Prostate gland (tissue), 2 donors: ENCODE data around the gene PPP1R37. TPM values are rescaled to one million over a fixed set of nuclear protein-coding genes. Genes with fewer than 3 reads are reported as not detected.

Experiments
- DNase-seq: peaks from one replicate; pipeline ENCODE4 v3.0.0-alpha.2; 2019; ENCODE audit warnings: low spot score
- H3K27ac ChIP-seq, 2 donors: fragments of 200-600 bp; sonication (generic); 2 replicates each; pipeline ENCODE4 v1.5.1; 2017 to 2019
- H3K27me3 ChIP-seq: fragments of 200-600 bp; sonication (generic); replicated peaks from 2 replicates; pipeline ENCODE4 v1.5.1; 2019; ENCODE audit not compliant: insufficient read depth
- H3K36me3 ChIP-seq, 2 donors: fragments of 200-600 bp; sonication (generic); 1 replicate in 1 of 2; 2 replicates in 1 of 2; pipeline versions ENCODE4 v1.5.1 to v1.8.1; 2017 to 2019
- H3K4me1 ChIP-seq: fragments of 200-600 bp; sonication (generic); replicated peaks from 2 replicates; pipeline ENCODE4 v1.5.1; 2019
- H3K4me3 ChIP-seq, 2 donors: fragments of 200-600 bp; sonication (generic); 2 replicates each; pipeline ENCODE4 v1.5.1; 2017 to 2019
- H3K9me3 ChIP-seq: fragments of 200-600 bp; sonication (generic); 2 replicates; pipeline ENCODE4 v1.5.1; 2017
- POLR2A ChIP-seq: fragments of 450-650 bp; IDR thresholded peaks from one replicate; pipeline ENCODE4 v1.6.1; 2016; ENCODE audit warnings: antibody characterized with exemption, mild to moderate bottlenecking
- POLR2AphosphoS5 ChIP-seq: sonication (generic); formaldehyde crosslinking; IDR thresholded peaks from one replicate; pipeline ENCODE4 v1.6.1; 2017; ENCODE audit warnings: antibody characterized with exemption
- WGBS: methylation state at CpG from one replicate; pipeline ENCODE4 v1.1.5; 2018; 5-methylcytosine and 5-hydroxymethylcytosine counted together
- intact Hi-C: fragments of 100-400 bp; cut with DNase I; formaldehyde crosslinking; loops from one replicate; pipeline ENCODE4 v1.14.2; 2022
- total RNA-seq, 2 donors: library from RNA; depleted of rRNA; stranded (reverse); fragments of >200 nt; gene quantifications; one replicate each; pipeline ENCODE4 v1.1.0, GENCODE V29; 2016
- TF ChIP-seq, protein P1 (sequence below), 4 experiments: fragments of 200-600 bp in 2 of 4; fragments of 450-650 bp in 2 of 4; sonication (generic) in 2 of 4; IDR thresholded peaks; 1 replicate in 3 of 4; 2 replicates in 1 of 4; pipeline ENCODE4 v1.5.1; 2016 to 2019; ENCODE audit warnings: antibody characterized with exemption in 4 of 4, mild to moderate bottlenecking in 2 of 4, moderate library complexity in 2 of 4

PPP1R37 gene, protein sequence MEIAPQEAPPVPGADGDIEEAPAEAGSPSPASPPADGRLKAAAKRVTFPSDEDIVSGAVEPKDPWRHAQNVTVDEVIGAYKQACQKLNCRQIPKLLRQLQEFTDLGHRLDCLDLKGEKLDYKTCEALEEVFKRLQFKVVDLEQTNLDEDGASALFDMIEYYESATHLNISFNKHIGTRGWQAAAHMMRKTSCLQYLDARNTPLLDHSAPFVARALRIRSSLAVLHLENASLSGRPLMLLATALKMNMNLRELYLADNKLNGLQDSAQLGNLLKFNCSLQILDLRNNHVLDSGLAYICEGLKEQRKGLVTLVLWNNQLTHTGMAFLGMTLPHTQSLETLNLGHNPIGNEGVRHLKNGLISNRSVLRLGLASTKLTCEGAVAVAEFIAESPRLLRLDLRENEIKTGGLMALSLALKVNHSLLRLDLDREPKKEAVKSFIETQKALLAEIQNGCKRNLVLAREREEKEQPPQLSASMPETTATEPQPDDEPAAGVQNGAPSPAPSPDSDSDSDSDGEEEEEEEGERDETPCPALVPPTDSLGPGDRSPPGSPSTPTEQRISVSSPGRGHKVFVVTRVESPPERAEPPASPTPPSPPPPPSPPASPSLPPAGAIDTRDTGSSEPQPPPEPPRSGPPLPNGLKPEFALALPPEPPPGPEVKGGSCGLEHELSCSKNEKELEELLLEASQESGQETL
- total RNA-seq: 10 to 100 TPM; 50.1 to 90.3 TPM

DNA sequence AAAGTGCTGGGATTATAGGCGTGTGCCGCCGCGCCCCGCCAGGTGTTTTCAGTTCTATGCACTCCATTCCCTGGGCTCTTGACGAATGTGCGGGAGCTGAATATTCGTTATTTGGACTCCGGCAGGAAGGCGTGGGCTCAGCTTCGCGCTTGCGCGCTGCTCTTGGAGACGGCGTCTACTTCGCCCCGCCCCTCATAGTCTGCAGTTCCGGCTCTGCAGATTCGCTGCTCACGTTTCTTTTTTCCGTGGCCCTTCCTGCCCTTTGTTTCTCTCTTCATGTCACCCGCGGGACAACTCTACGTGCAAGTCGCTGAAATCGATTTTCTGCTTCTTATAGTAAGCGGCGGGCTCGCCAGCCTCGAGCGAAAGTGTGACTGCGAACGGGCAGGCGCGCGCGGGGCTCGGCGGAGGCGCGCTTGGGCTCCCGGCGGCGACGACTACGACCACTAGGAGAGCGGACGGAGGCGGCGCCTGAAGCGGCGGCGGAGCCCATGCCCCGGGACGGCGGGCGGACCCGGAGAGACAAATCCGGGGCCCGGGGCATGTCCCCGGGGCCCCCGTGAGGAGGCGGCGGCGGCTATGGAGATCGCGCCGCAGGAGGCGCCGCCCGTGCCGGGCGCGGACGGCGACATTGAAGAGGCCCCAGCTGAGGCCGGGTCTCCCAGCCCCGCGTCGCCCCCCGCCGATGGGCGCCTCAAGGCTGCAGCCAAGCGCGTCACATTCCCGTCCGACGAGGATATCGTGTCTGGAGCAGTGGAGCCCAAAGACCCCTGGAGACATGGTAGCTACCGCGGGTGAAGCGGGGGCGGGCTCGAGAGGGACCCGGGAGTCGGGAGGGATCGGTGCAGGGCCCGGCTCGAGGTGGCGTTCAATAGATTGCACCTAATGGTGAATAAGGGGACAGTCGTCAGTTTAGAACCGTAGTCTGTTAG lies at the start of gene PPP1R37:
Gene PPP1R37, plus strand, starts transcription at position 433 of the 932 bp plus-strand sequence. Its CDS starts 147 bp downstream, at position 580.
- peak within 1 kb of the TSS; percentile 83 to 88 for H3K27ac ChIP-seq
- peaks cover 22% of the 10 kb centered on the region for H3K4me1 ChIP-seq
- peak; percentile 92 for DNase-seq
- no peaks in the 10 kb centered on the region for H3K27me3 ChIP-seq
- WGBS: under 1% methylated on average over 99 of the region's 103 CpGs
- intact Hi-C loops: no loop called here
- TF ChIP-seq POLR2AphosphoS5 (peak; percentile 95), POLR2A (peak; percentile 50)
- TF ChIP-seq, protein P1, sequence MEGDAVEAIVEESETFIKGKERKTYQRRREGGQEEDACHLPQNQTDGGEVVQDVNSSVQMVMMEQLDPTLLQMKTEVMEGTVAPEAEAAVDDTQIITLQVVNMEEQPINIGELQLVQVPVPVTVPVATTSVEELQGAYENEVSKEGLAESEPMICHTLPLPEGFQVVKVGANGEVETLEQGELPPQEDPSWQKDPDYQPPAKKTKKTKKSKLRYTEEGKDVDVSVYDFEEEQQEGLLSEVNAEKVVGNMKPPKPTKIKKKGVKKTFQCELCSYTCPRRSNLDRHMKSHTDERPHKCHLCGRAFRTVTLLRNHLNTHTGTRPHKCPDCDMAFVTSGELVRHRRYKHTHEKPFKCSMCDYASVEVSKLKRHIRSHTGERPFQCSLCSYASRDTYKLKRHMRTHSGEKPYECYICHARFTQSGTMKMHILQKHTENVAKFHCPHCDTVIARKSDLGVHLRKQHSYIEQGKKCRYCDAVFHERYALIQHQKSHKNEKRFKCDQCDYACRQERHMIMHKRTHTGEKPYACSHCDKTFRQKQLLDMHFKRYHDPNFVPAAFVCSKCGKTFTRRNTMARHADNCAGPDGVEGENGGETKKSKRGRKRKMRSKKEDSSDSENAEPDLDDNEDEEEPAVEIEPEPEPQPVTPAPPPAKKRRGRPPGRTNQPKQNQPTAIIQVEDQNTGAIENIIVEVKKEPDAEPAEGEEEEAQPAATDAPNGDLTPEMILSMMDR (IDR thresholded peaks at IDR 0.05): peak in 3 of 4 experiments; percentile 12 to 61 (median 60)
- H3K36me3 ChIP-seq: no peaks in the 10 kb centered on the region
- peak within 1 kb of the TSS; percentile 84 to 99 for H3K4me3 ChIP-seq
- no peaks in the 10 kb centered on the region for H3K9me3 ChIP-seq

DNA sequence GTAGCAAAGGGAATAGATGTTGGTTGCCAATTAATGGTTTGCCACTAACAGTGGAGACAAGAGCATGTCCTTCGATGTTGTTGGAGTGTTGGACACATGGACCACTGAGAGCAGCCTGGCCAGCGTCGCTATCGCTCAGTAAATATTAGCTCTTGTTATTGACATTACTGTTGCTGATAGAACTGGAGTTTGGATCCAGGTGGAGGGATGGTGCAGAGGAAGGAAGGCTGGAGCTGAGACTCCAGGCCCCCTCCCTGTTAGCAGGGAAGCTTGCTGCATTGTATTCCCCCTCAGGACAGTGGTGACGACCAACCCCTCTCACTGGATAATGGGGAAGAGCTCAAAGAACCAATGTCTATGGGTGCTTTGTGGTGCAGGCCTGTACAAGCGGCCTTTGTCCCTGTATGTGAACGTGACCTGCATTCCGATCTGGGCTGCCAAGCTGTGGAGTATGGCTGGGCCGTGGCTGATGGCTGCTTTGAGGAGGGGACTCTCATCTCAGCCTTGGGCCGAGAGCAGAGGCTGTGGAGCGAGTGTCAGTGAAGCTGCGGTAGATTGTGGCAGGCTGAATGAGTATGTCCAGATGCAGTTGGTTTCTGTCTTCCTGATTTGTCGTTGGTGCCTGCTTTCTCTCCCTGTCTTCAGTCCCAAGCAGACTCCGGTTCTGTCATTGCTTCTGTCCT lies 47.2 kb upstream of the PPP1R37 start:
- no peak for TF ChIP-seq POLR2A
- TF ChIP-seq, protein P1 (IDR thresholded peaks at IDR 0.05): no peak
- TF ChIP-seq POLR2AphosphoS5: peak; percentile 34
- Histone ChIP-seq H3K27ac (no peak overlapping the region), H3K9me3 (no peaks in the 10 kb centered on the region), H3K27me3 (no peaks in the 10 kb centered on the region), H3K36me3 (no peaks in the 10 kb centered on the region), H3K4me1 (peaks cover 9% of the 10 kb centered on the region), H3K4me3 (no peak overlapping the region)
- intact Hi-C loops: no loop called here
- 62% methylated on average over 14 of the region's 14 CpGs for WGBS
- no peak for DNase-seq

DNA sequence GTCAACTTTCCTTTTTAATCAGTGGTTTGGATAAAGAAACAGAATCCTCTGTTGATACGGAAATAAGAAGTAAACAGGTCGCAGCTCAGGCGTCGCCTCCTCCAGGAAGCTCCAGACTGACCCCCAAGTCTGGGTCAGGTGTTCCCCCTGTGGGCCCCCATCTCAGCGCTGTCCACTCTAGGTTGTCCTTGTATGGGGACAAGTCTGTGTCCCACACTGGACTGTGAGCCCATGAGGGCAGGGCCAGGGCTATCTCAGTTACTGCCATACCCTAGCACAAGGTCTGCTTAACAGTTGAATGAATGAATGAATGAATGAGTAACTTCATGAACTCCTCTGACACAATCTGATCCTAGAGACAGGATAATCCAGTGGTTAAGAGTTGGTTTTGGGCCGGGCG lies 46.6 kb upstream of the PPP1R37 start:
- Histone ChIP-seq H3K9me3 (no peaks in the 10 kb centered on the region), H3K36me3 (no peaks in the 10 kb centered on the region), H3K4me3 (no peak overlapping the region), H3K4me1 (peaks cover 5% of the 10 kb centered on the region), H3K27me3 (no peaks in the 10 kb centered on the region), H3K27ac (no peak overlapping the region)
- WGBS: 91% methylated on average over 7 of the region's 7 CpGs
- DNase-seq: no peak
- intact Hi-C loops: no loop called here
- TF ChIP-seq, protein P1 (IDR thresholded peaks at IDR 0.05): no peak
- no peak for TF ChIP-seq POLR2A
- no peak for TF ChIP-seq POLR2AphosphoS5

DNA sequence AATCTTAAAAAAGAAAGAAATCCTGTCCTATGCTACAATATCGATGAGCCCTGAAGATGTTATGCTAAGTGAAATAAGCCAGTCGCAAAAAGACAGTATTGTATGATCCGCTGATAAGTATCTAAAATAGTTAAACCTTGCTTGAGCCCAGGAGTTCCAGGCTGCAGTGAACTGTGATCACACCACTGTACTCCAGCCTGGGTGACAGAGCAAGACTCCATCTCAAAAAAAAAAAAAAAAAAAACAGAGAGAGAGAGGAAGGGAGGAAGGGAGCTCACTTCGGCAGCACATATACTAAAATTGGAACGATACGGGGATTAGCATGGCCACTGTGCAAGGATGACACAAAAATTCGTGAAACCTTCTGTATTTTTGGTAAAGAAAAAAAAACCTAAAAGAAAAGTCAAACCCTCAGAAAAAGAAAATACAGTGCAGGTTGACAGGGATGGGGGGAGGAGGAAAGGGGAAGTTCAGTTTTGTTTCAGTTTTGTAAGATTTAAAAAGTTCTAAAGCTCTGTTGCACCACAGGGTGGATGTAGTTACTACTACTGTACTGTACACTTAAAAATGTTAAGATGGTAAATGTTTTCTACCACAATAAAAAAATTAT lies 45.7 kb upstream of the PPP1R37 start:
- no peaks in the 10 kb centered on the region for H3K9me3 ChIP-seq
- 77% methylated on average over 7 of the region's 7 CpGs for WGBS
- TF ChIP-seq, protein P1 (IDR thresholded peaks at IDR 0.05): no peak
- TF ChIP-seq POLR2AphosphoS5: no peak
- no peak for TF ChIP-seq POLR2A

More for the DNA sequence above, 45.7 kb upstream of the PPP1R37 start:
- DNase-seq: no peak
- Histone ChIP-seq H3K4me1 (peaks cover 5% of the 10 kb centered on the region), H3K27me3 (no peaks in the 10 kb centered on the region), H3K4me3 (no peak overlapping the region), H3K27ac (no peak overlapping the region), H3K36me3 (no peaks in the 10 kb centered on the region)
- intact Hi-C loops: no loop called here
